Myocyte (in vitro differentiated cells): ENCODE measurements around the gene CLEC16A. TPM values are rescaled to one million over a fixed set of nuclear protein-coding genes. Genes with fewer than 3 reads are reported as not detected.

ENCODE experiments used
- DNase-seq: peaks from one replicate; pipeline ENCODE4 v3.0.0-alpha.2; 2012; ENCODE audit warnings: low read depth
- total RNA-seq: library from RNA; depleted of rRNA; stranded (reverse); fragments of >200 nt; gene quantifications from 2 replicates; pipeline ENCODE4 v1.2.3, GENCODE V29; 2014

Gene CLEC16A
- total RNA-seq, 1 donor from 2014 or later: 20.7 TPM

GRCh38 chr16:11057711-11058345 is 113.5 kb downstream of the CLEC16A start:
- no peak for DNase-seq

GRCh38 chr16:11058832-11059231 is 114.5 kb downstream of the CLEC16A start:
- peak; percentile 72 for DNase-seq

GRCh38 chr16:11059588-11059987 is 115.2 kb downstream of the CLEC16A start:
- DNase-seq: no peak

GRCh38 chr16:11060364-11060763 is 116.0 kb downstream of the CLEC16A start:
- DNase-seq: no peak

GRCh38 chr16:11060842-11061241 is 116.5 kb downstream of the CLEC16A start:
- DNase-seq: no peak

GRCh38 chr16:11061629-11062270 is 117.4 kb downstream of the CLEC16A start:
- no peak for DNase-seq

- DNase-seq: no peak
Measured at GRCh38 chr16:11063448-11064201, 119.3 kb downstream of the CLEC16A start.

- no peak for DNase-seq
Measured at GRCh38 chr16:11064202-11064540, 119.8 kb downstream of the CLEC16A start.

- DNase-seq: no peak
Measured at GRCh38 chr16:11064851-11065250, 120.5 kb downstream of the CLEC16A start.

- no peak for DNase-seq
Measured at GRCh38 chr16:11066261-11066870, 122.0 kb downstream of the CLEC16A start.

- DNase-seq: no peak
Measured at GRCh38 chr16:11067266-11067665, 122.9 kb downstream of the CLEC16A start.

- DNase-seq: no peak
Measured at GRCh38 chr16:11067697-11068141, 123.4 kb downstream of the CLEC16A start.

- no peak for DNase-seq
Measured at GRCh38 chr16:11071829-11072228, 127.5 kb downstream of the CLEC16A start.

GRCh38 chr16:11072420-11073153 is 128.2 kb downstream of the CLEC16A start:
- no peak for DNase-seq

GRCh38 chr16:11073407-11073999 is 129.1 kb downstream of the CLEC16A start:
- no peak for DNase-seq

GRCh38 chr16:11074131-11074530 is 129.8 kb downstream of the CLEC16A start:
- DNase-seq: no peak

GRCh38 chr16:11075163-11075562 is 130.8 kb downstream of the CLEC16A start:
- DNase-seq: no peak

GRCh38 chr16:11076259-11077018 is 132.1 kb downstream of the CLEC16A start:
- DNase-seq: no peak

- DNase-seq: peak; percentile 53
Measured at GRCh38 chr16:11078812-11079459, 134.6 kb downstream of the CLEC16A start.
